Keratinocyte (primary cell): ENCODE data around the gene MARS1. TPM values are rescaled to one million over a fixed set of nuclear protein-coding genes. Genes with fewer than 3 reads are reported as not detected.

Source experiments
- DNase-seq: peaks from one replicate; pipeline ENCODE4 v3.0.0-alpha.2; 2011; ENCODE audit warnings: low read depth, missing footprints, low spot score
- FAIRE-seq: peaks from 2 replicates; lab custom pipeline; 2011; peaks lifted over from hg19 to GRCh38; lab: Jason Lieb, UNC
- H2AFZ ChIP-seq: 2 replicates; pipeline ENCODE4 v1.6.0; 2012; ENCODE audit warnings: low read length, control low read depth, inconsistent platforms; ENCODE audit not compliant: control insufficient read depth
- H3K27ac ChIP-seq: 2 replicates; pipeline ENCODE4 v1.5.1; 2011; ENCODE audit warnings: low read length; ENCODE audit not compliant: control insufficient read depth, insufficient read depth
- H3K27me3 ChIP-seq: 3 replicates; pipeline ENCODE4 v1.6.0; 2011; ENCODE audit warnings: low read length; ENCODE audit not compliant: control insufficient read depth, insufficient read depth; ENCODE audit errors: extremely low read depth
- H3K36me3 ChIP-seq, 2 experiments: 2 replicates in 1 of 2; 3 replicates in 1 of 2; pipeline ENCODE4 v1.5.1; 2011; ENCODE audit warnings: low read length in 2 of 2, mild to moderate bottlenecking in 1 of 2; ENCODE audit not compliant: control insufficient read depth in 2 of 2, insufficient read depth in 2 of 2; ENCODE audit errors: extremely low read depth in 1 of 2
- H3K4me1 ChIP-seq: 3 replicates; pipeline ENCODE4 v1.5.1; 2011; ENCODE audit warnings: low read length; ENCODE audit not compliant: control insufficient read depth, insufficient read depth; ENCODE audit errors: extremely low read depth
- H3K4me2 ChIP-seq: 3 replicates; pipeline ENCODE4 v1.6.0; 2011; ENCODE audit warnings: low read depth, low read length; ENCODE audit not compliant: control insufficient read depth, insufficient read depth; ENCODE audit errors: extremely low read depth
- H3K4me3 ChIP-seq, 3 experiments: fragments of 200-600 bp in 1 of 3; sonication (generic) in 1 of 3; 2 replicates in 2 of 3; 3 replicates in 1 of 3; pipeline ENCODE4 v1.5.1; 2011 to 2016; ENCODE audit warnings: low read length in 3 of 3, mild to moderate bottlenecking in 3 of 3, control low read depth in 2 of 3, inconsistent platforms in 1 of 3, low read depth in 1 of 3, mixed read lengths in 1 of 3, mixed run types in 1 of 3, moderate library complexity in 1 of 3; ENCODE audit not compliant: control insufficient read depth in 2 of 3, insufficient read depth in 2 of 3; ENCODE audit errors: extremely low read depth in 1 of 3
- H3K79me2 ChIP-seq: 2 replicates; pipeline ENCODE4 v1.6.0; 2012; ENCODE audit warnings: low read length; ENCODE audit not compliant: control insufficient read depth, insufficient read depth
- H3K9ac ChIP-seq: 3 replicates; pipeline ENCODE4 v1.6.0; 2011; ENCODE audit warnings: low read length; ENCODE audit not compliant: control insufficient read depth, insufficient read depth; ENCODE audit errors: extremely low read depth
- H3K9me1 ChIP-seq: 3 replicates; pipeline ENCODE4 v1.6.0; 2011; ENCODE audit warnings: low read length; ENCODE audit not compliant: control insufficient read depth, insufficient read depth; ENCODE audit errors: extremely low read depth
- H3K9me3 ChIP-seq: 2 replicates; pipeline ENCODE4 v1.5.1; 2012; ENCODE audit warnings: low read depth, low read length; ENCODE audit not compliant: control insufficient read depth
- H4K20me1 ChIP-seq: 3 replicates; pipeline ENCODE4 v1.6.0; 2011; ENCODE audit warnings: low read length; ENCODE audit not compliant: control insufficient read depth, insufficient read depth; ENCODE audit errors: extremely low read depth
- EZH2 ChIP-seq: IDR thresholded peaks from one replicate; pipeline ENCODE4 v1.6.1; 2012; ENCODE audit warnings: inconsistent platforms, mild to moderate bottlenecking, low read length, moderate library complexity
- dilution Hi-C: fragments of 300-500 bp; cut with MboI; formaldehyde crosslinking; loops from one replicate; pipeline ENCODE4 v1.7.0; 2020; ENCODE audit warnings: low sequenced_read_pairs; ENCODE audit not compliant: extremely low pct_ligation_motif_present
- polyA plus RNA-seq, 5 experiments: library from polyadenylated mRNA; depleted of rRNA in 3 of 5; stranded (reverse) in 3 of 5; stranded (forward) in 1 of 5; unstranded in 1 of 5; fragments of >200 nt; gene quantifications; 1 replicate in 1 of 5; 2 replicates in 3 of 5; 3 replicates in 1 of 5; pipeline versions ENCODE4 v1.2.1 to v1.2.3, GENCODE V29; 2011 to 2012; ENCODE audit warnings: missing spikeins in 2 of 5, low read depth in 1 of 5, low replicate concordance in 1 of 5
- TF ChIP-seq, protein P1 (sequence below), 3 experiments: IDR thresholded peaks in 1 of 3; conservative IDR thresholded peaks in 1 of 3; optimal IDR thresholded peaks in 1 of 3; 2 replicates in 2 of 3; 3 replicates in 1 of 3; pipeline versions ENCODE3 to v1.5.1; 2011; ENCODE audit warnings: low read length in 3 of 3, mild to moderate bottlenecking in 3 of 3, moderate library complexity in 2 of 3, control low read depth in 1 of 3, inconsistent platforms in 1 of 3; ENCODE audit not compliant: insufficient read depth in 2 of 3; ENCODE audit errors: extremely low read depth in 1 of 3

MARS1 gene
- polyA plus RNA-seq, 1 donor (not counting 4 experiments of a cell fraction or from before 2014, with no cell fraction given), result 125 TPM

DNA sequence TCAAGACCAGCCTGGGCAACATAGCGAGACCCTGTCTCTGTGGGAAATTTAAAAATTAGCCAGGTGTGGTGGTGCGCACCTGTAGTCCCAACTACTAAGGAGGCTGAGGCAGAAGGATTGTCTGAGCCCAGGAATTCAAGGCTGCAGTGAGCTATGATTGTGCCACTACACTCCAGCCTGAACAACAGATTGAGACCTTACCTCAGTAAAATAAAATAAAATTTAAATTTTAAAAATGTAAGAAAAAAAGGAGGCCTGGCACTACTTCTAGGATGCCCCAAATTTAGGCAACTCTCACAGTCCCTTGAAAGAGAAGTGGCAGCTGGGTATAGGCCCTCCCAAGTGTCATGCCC, 33.7 kb upstream of the MARS1 start:
- Histone ChIP-seq H3K4me3 (no peak overlapping the region), H3K9me3 (no peaks in the 10 kb centered on the region), H3K4me1 (peaks cover 29% of the 10 kb centered on the region), H4K20me1 (no peaks in the 10 kb centered on the region), H3K4me2 (no peak overlapping the region), H2AFZ (no peak overlapping the region), H3K36me3 (no peaks in the 10 kb centered on the region), H3K27ac (no peak overlapping the region), H3K9ac (no peak overlapping the region), H3K9me1 (no peaks in the 10 kb centered on the region), H3K27me3 (peaks cover 7% of the 10 kb centered on the region), H3K79me2 (no peaks in the 10 kb centered on the region)
- FAIRE-seq (no peak), DNase-seq (no peak)
- dilution Hi-C loops, result no loop called here
- no peak for TF ChIP-seq EZH2
- TF ChIP-seq, protein P1, sequence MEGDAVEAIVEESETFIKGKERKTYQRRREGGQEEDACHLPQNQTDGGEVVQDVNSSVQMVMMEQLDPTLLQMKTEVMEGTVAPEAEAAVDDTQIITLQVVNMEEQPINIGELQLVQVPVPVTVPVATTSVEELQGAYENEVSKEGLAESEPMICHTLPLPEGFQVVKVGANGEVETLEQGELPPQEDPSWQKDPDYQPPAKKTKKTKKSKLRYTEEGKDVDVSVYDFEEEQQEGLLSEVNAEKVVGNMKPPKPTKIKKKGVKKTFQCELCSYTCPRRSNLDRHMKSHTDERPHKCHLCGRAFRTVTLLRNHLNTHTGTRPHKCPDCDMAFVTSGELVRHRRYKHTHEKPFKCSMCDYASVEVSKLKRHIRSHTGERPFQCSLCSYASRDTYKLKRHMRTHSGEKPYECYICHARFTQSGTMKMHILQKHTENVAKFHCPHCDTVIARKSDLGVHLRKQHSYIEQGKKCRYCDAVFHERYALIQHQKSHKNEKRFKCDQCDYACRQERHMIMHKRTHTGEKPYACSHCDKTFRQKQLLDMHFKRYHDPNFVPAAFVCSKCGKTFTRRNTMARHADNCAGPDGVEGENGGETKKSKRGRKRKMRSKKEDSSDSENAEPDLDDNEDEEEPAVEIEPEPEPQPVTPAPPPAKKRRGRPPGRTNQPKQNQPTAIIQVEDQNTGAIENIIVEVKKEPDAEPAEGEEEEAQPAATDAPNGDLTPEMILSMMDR (optimal IDR thresholded peaks at IDR 0.05 in 1 of 3, IDR thresholded peaks at IDR 0.05 in 1 of 3, conservative IDR thresholded peaks at IDR 0.05 in 1 of 3; ENCODE audit: extremely low read depth in 1 of 3, insufficient read depth in 2 of 3, low read length in 3 of 3), result no peak

- dilution Hi-C loops, result no loop called here
- no peaks in the 10 kb centered on the region for H3K9me1 ChIP-seq
- H3K4me2 ChIP-seq, result peak within 1 kb of the TSS; percentile 71
- no peaks in the 10 kb centered on the region for H4K20me1 ChIP-seq
- H3K4me3 ChIP-seq, result peak within 1 kb of the TSS in 1 of 3 experiments; percentile 39
- H3K4me1 ChIP-seq, result peaks cover 30% of the 10 kb centered on the region
- H3K36me3 ChIP-seq, result no peaks in the 10 kb centered on the region
- no peak for DNase-seq
- TF ChIP-seq, protein P1 (optimal IDR thresholded peaks at IDR 0.05 in 1 of 3, IDR thresholded peaks at IDR 0.05 in 1 of 3, conservative IDR thresholded peaks at IDR 0.05 in 1 of 3; ENCODE audit: extremely low read depth in 1 of 3, insufficient read depth in 2 of 3, low read length in 3 of 3), result no peak
- no peak for TF ChIP-seq EZH2
- no peak for FAIRE-seq
- no peaks in the 10 kb centered on the region for H3K79me2 ChIP-seq
- no peaks in the 10 kb centered on the region for H3K9me3 ChIP-seq
- H3K27ac ChIP-seq, result no peak within 1 kb of the TSS
- H2AFZ ChIP-seq, result peak within 1 kb of the TSS; percentile 48
- peaks cover 7% of the 10 kb centered on the region for H3K27me3 ChIP-seq
- H3K9ac ChIP-seq, result no peak within 1 kb of the TSS
These were observed 33.1 kb upstream of the MARS1 start, which contains the start of gene INHBE for GRCh38 chr12:57454566-57455373. Gene INHBE, plus strand, starts transcription at chr12:57455307. Its CDS starts 230 bp downstream, at chr12:57455537.
